GM10847 (cell line): ENCODE measurements around the gene NBPF12.

ENCODE experiments used
- POLR2A ChIP-seq: IDR thresholded peaks from 2 replicates; pipeline ENCODE4 v1.6.1; 2011; ENCODE audit not compliant: insufficient read length; ENCODE audit errors: extremely low read depth

NBPF12 gene

DNA sequence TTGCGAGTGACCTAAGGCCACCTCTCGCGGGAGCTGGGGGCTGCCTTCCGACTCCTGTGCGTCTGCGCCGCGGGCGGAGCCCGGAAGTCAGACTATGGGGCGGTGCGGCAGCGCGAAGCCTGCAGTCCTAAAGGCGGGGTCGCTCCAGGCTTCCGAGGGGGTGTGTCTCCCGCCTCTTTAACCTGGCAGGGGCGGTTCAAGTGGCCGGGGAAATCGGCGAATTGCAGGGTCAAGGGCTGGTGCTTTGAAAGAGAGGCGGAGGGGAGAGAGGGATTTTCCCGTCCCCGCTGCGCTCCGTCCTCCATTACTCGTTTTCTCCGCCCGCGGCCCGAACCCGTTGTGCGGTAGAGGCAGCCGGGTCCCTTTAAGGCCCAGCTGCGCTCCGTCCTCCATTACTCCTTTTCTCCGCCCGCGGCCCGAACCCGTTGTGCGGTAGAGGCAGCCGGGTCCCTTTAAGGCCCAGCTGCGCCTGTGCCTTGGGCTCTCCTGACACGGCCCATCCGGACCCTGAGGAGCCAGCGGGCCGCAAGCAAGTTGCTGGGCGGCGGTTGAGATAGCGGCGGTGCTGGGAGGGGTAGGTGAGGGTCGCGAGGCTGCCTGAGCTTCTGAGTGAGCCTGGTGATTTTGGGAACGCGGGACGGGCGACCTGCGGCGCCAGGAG lies at the start of gene NBPF12:
Gene NBPF12 (plus strand): TSS at position 83 of the 661 bp plus-strand sequence. CDS start 21,820 bp downstream, outside the sequence.
- TF ChIP-seq POLR2A, result peak; percentile 22

DNA sequence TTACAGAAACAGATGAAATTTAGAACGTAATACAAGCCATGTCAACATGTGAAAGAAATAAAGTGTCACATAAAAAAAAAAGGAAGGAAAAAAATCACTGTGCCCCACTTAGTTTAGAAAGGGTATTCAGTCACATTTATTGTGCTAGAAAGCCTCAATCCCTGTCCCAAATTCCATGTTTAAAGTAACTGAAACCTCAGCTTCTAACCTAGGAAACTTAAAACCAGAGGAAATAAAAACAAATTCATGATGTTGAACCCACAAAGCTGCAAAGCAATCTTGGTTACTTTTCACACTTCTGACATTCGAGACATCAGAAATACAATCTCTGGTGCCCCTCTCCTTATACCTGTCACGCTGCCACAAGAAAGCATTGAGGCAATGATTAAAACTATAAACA lies 101.8 kb downstream of the NBPF12 start:
- TF ChIP-seq POLR2A, result no peak
